Gastroesophageal sphincter (tissue), 3 donors: Measurements from ENCODE around the gene IMPDH2.

Source experiments
- CTCF ChIP-seq, 4 experiments: fragments of 200-600 bp in 2 of 4; fragments of 450-650 bp in 2 of 4; sonication (generic) in 1 of 4; IDR thresholded peaks; one replicate each; pipeline ENCODE4 v1.5.1; 2017 to 2019; ENCODE audit warnings: antibody characterized with exemption in 4 of 4, mild to moderate bottlenecking in 2 of 4, moderate library complexity in 2 of 4
- POLR2A ChIP-seq, 2 donors: fragments of 450-650 bp; IDR thresholded peaks; one replicate each; pipeline ENCODE4 v1.6.1; 2017; ENCODE audit warnings: antibody characterized with exemption in 2 of 2, mild to moderate bottlenecking in 2 of 2, moderate library complexity in 1 of 2
- POLR2AphosphoS5 ChIP-seq: sonication (generic); formaldehyde crosslinking; IDR thresholded peaks from one replicate; pipeline ENCODE4 v1.6.1; 2017; ENCODE audit warnings: antibody characterized with exemption

GRCh38 chr3:49057268-49057667 lies 28.1 kb upstream of the IMPDH2 start:
- TF ChIP-seq POLR2A (IDR thresholded peaks at IDR 0.05): no peak
- no peak for TF ChIP-seq CTCF (IDR thresholded peaks at IDR 0.05)
- no peak for TF ChIP-seq POLR2AphosphoS5
